NCI-H345 treated with DMSO at 0.1 percent for 48 hours (cell line): ENCODE data around the gene ZNF320.
"Not testable (repeated sequence)": the region's sequence is repeated elsewhere in the genome, so short reads cannot be mapped to it uniquely, and the experiment has no call there.

ENCODE experiments used
- DNase-seq: peaks from one replicate; lab custom pipeline; 2025; ENCODE audit not compliant: unreplicated experiment; lab: John Stamatoyannopoulos, UW

Gene ZNF320

GRCh38 chr19:52922841-52923777 is 25.7 kb upstream of the ZNF320 start, which contains the start of gene ZNF888:
Gene ZNF888 (minus strand): TSS chr19:52923428. CDS start chr19:52917873, 5,555 bp downstream.
- DNase-seq = peak; percentile 38

- no peak for DNase-seq
These were observed 20.1 kb upstream of the ZNF320 start for GRCh38 chr19:52917531-52917930.

DNA sequence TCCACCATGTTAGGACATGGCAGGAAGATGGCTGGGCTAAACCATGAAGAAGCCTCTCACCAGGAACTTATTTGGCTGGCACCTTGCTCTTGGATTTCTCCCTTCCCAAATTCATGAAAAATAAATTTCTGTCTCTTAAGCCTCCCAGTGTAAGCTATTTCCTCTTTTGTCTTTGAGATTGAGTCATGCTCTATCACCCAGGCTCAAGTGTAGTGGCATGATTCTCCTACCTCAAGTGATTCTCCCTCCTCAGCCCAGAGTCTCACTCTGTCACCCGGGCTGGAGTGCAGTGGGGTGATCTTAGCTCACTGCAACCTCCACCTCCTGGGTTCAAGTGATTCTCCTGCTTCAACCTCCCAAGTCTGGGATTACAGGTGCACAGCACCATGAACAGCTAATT is 13.2 kb upstream of the ZNF320 start:
- no peak for DNase-seq

DNA sequence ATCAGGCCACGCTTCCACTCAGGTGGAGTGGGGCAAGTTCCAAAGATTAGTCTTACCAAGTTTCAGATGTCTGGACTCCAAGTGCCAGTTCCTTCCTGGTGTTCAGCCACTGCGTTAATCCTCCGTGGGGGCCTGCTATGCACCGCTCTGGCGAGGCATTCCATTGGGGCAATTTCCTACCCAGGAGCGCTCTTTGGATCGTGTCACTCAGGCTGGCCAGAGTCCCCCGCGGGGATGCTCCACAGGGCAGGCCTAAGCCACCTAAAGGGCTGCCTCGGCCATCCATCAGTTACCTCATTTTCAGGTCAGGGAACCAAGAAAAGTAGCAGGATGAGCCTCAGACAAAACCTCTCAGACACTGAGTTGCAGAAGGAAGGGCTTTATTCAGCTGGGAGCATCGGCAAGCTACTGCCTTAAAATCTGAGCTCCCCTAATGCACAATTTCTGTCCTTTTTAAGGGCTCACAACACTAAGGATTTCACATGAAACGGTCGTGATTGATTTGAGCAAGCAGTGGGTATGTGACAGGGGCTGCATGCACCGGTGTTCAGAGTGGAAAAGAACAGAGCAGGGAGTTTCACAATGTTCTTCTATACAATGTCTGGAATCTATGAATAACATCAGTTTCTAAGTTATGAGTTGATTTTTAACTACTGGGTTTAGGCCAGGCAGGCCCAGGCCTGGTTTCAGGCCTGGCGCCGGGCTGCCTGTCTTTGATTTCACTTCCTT is 6.8 kb upstream of the ZNF320 start:
- not testable (repeated sequence) for DNase-seq

DNA sequence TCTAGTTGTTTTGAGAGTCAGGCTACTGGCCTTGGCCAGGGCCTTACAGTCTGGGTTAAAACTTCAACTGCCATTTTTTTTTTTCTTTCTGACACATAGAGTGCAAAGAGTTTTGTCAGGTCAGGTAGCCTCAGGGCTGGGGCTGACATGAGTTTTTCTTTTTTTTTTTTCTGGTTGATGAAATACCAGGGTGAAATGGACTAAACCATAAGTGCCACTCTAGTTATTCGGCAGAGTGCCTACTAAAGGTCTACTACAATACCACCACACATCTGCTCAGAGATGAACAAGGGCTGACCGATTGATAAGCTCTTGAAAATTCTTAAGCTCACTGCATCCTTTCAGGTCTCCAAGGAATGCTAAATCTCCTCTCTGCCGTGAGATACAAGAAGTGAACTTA is 4.4 kb upstream of the ZNF320 start:
- no peak for DNase-seq

DNA sequence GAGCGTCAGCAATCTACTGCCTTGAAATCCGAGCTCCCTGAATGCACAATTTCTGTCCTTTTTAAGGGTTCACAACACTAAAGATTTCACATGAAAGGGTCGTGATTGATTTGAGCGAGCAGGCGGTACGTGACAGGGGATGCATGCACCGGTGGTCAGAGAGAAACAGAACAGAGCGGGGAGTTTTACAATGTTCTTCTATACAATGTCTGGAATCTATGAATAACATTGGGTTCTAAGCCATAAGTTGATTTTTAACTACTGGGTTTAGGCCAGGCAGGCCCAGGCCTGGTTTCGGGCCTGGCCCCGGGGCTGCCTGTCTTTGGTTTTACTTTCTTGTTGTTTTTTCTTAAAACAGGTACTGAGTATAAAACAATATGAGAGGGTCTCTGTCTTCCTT is 1.2 kb upstream of the ZNF320 start:
- not testable (repeated sequence) for DNase-seq

GRCh38 chr19:52898101-52898500 is 666 bp upstream of the ZNF320 start:
- no peak for DNase-seq

- no peak for DNase-seq
These were observed 851 bp downstream of the ZNF320 start for GRCh38 chr19:52896431-52897137.

GRCh38 chr19:52891336-52891735 is 6.1 kb downstream of the ZNF320 start:
- DNase-seq = no peak

DNA sequence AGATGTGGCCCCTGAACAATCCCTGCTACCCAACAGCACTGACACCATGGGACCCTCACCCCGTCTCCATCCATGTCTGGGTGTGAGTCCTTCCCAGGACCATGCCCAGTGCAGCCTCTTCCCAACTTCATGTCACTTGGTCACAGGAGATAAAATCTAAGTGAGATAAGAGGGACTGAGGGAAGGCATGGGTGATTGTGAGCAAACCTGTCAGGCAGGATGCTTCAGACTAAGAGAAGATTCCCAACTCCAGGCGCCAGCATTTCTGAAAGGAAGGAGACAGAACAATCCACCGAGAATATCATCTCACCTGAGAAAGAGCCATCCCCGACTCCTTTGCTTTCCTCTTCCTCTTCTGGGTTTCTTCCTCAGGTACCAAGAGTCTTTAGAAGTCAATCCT is 7.5 kb downstream of the ZNF320 start:
- no peak for DNase-seq

DNA sequence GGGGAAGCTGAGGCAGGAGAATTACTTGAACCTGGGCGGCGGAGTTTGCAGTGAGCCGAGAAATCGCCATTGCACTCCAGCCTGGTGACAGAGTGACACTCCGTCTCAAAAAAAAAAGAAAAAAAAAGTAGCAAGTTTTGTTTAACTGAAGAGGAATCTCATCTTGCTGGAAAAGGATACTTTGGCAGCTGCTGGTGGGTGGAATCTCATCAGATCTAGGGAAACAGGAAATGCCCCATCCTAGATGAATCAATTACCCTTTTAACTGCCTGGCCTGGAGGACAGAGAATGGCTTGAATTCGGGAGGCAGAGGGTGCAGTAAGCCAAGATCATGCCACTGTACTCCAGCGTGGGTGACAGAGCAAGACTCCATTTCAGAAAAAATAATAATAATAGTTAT is 8.4 kb downstream of the ZNF320 start:
- no peak for DNase-seq

- no peak for DNase-seq
These were observed 16.5 kb downstream of the ZNF320 start for GRCh38 chr19:52880895-52881389.

DNA sequence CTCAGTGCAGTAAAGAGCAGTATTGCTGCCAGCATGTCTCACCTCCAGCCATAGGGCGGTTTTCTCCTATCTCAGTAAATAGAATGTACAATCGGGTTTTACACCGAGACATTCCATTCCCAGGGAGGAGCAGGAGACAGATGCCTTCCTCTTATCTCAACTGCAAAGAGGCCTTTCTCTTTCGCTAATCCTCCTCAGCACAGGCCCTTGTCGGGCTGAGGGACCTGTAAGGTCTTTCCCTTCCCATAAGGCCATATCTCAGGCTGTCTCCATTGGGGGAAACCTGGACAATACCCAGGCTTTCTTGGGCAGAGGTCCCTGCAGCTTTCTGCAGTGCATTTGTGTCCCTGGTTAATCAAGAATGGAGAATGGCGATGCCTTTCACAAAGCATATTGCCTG is 24.4 kb downstream of the ZNF320 start:
- DNase-seq = not testable (repeated sequence)

- DNase-seq = no peak
These were observed 26.0 kb downstream of the ZNF320 start for GRCh38 chr19:52871466-52871865.

DNA sequence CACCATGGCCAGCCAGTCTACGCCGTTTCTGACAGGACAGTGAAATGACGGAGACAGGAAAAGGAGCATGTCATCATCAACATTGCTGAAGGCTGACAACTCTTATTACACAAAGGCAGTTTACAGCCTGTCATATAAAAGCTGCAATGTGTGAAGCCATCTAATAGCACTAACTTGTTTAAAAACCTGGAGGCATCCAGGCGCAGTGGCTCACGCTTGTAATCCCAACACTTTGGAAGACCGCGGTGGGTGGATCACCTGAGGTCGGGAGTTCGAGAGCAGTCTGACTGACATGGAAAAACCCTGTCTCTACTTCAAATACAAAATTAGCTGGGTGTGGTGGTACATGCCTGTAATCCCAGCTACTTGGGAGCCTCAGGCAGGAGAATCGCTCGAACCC is 29.4 kb downstream of the ZNF320 start:
- DNase-seq = not testable (repeated sequence)

DNA sequence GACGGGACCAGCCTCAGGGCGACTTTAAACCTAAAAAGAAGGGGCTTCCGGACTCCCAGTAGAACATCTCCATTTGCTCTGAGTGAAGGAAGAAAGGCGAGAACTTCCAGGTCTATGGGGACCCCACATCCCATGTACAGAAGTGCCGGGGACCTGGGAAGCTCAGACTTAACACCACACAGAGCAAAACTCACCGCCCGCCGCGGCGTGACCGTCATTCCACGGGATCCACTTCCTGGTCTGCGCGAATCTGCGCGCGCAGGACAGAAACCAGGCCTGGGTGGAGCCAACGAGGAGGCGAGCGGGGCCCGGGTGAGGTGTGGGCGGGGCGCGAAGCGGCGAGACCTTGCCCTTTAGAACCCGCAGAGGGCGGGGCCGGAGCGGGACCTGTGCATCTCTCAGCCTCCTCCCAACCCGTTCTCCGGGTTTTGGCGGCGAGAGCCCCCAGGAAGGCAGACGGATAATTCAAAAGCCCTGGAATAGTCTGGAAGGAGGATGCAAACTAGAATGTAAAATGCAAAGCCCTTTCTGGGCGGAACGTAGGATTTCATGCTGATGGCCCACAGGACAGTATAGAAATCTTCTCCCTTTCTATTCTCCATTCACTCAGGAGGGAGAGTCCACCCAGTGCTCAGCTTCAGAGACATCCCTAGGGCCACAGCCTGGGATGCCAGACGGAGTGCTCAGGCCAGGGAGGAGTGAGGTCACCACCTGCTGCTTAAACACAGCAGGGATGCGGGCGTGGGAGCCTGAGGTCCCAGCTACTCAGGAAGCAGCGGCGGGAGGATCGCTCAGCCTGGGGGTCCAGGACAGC is 39.9 kb downstream of the ZNF320 start, which contains the start of gene ZNF468:
TSS of gene ZNF468 (minus strand) at position 242 of the 814 bp plus-strand sequence. CDS start 3,347 bp downstream, outside the sequence.
- peak; percentile 36 for DNase-seq

DNA sequence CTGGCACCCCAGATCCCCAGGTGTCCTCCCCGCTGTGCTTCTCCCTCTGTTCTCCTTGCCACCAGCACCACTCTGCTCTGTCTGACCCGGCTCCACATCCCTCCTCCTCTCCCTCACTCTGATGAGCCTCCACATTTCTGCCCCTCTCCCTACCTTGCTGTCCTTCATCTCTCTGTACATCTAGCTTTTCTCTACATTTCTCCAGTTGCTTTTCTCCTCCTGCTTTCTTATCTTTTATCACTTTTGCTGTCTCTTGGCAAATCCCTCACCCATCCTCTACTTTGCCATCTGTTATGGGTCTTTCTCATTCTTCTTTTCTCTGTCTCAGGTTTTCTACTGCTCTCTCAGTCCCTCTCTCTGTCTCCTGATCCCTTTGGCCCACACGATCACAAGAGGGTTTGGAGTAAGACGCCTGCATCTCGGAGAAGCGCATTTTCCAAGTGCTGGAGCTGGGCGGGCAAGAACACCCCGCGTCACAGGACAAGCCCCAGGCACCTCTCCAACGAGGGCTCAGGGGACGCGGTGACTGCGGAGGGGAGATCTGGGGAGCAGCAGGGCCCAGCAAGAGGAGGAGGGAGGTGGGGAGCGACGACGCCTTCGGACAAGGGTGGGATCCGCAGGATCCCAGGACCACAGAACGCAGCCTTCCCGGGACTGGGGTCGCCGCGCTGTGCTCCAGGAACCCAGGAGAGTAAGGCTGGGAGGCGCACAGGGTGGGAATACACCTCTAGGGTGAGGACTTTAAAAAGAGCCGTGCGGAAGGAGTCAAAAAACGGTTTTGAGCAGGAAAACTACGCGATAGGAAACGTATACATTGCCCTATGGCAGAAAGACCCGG is 40.7 kb downstream of the ZNF320 start:
- not testable (repeated sequence) for DNase-seq
